GM18861 (cell line): ENCODE results near the gene KCNQ5.

Source experiments
- ATAC-seq: cut with Tn5 transposase; IDR thresholded peaks from one replicate; pipeline ENCODE4 v1.9.1; 2021; ENCODE audit not compliant: unreplicated experiment

The KCNQ5 gene

DNA sequence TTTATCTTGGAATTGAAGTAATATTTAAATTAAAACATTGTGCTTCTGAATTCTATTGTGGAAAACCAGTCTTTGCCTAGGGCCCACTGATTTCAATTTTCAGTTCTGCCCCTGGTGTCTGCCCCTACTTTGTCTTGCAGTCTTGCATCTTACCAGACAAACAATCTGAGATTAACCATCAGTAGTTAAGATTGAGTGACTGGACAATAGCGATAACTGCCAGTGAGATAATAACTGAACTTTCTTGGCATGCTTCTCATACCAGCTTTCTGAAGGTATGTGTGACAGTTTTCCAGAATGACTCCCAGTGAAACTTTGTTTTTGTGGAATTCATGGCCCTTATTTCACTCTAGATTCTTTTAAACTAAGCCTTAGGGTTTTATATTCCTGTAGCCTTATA is 53.5 kb downstream of the KCNQ5 start:
- ATAC-seq: no peak

- ATAC-seq: no peak
Measured at GRCh38 chr6:72676995-72677394, 55.1 kb downstream of the KCNQ5 start.

- ATAC-seq: no peak
Measured at GRCh38 chr6:72677740-72678139, 55.9 kb downstream of the KCNQ5 start.

DNA sequence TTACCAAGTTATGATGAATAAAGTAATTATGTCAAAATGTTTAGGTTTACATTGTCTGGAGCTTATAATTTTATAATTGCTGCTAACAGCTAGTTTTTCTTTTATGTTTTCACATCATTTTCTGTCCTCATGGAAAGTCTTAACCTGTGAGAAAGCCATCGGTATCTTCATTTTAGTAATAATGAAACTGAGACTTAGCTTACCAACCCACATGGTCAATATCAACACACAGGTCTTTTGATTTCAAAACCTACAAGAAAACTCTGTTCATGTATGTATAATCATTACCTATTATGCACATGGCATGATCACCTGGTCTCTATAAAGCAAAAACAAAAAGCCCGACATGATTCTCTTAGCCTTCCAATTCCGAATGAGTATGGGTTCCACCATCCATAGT is 61.9 kb downstream of the KCNQ5 start:
- peak; percentile 95 for ATAC-seq

DNA sequence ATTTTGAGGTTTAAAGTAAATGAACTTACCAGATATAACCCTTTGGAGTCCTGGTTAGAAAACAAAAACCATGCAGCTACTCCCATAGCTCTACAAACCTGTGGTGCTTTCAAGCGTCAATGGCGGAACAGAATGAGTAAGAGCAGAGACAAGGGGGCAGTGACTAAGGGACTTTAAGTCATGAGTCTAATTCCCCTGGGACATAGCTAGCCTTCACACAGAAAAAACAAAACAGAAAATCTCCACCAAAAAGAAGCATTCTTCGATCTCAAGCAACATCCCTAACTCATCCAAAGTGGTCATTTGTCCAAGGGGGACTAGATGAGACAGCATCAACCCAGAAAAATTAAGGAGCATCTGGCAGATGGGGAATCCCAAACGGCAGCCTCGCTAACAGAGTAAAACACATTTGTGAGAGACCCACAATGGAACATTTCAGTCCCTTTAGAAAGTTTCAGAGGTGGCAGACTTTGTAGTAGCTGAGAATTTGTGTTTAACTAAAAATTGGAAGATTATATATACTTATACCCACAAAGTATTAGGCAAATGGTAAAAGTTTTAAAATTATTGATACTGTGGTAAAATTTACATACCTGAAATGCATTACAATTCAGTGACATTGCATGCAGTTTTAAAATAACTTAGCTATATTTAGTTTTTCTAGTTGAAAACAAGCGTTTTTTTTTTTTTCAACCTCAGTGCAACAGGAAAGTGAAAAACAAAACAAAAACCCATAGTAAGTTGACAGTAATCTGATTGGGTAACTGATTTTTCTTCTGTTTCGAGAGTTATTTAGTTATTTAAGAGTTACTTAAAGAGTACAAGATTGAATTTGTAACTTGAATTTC is 67.5 kb downstream of the KCNQ5 start:
- peak; percentile 79 for ATAC-seq

- ATAC-seq: no peak
Measured at GRCh38 chr6:72691249-72691648, 69.4 kb downstream of the KCNQ5 start.

- ATAC-seq: no peak
Measured at GRCh38 chr6:72696055-72696454, 74.2 kb downstream of the KCNQ5 start.

DNA sequence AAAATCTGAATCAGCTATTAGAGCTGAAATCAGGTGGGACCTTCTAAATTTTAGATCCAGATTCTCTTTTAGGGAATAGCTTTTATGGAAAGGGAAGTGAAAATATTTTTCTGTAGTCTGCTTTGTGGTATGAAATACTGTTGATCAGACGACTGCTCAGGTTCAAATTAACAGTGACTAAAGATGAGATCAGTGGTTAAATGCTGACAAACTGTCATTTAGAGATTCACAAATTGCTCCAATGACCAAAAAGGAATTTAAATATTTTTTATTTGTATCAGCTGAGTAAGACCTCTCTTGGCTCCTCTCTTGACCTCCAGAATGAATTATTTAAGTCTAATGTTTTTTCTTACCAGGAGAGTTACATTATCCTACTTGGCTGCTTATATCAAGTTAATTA is 77.3 kb downstream of the KCNQ5 start:
- no peak for ATAC-seq

DNA sequence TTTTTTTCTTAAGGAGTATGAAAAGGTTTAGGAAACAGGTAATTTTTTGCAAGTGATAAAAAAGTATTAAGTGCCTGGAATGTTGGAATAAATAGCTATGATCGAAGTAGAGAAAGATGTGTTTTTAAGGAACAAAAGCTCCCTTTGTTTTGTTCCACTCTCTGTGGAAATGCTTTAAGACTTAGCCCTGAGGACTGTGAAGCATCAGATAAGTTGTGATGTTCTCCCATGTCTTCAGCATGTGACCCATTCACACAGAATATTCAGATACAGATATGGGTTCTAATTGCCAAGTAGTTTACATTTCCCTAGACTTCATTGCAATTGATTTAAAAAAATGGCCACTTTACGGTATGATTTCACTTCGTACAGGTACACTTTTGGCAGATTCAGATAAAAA is 80.6 kb downstream of the KCNQ5 start:
- no peak for ATAC-seq

DNA sequence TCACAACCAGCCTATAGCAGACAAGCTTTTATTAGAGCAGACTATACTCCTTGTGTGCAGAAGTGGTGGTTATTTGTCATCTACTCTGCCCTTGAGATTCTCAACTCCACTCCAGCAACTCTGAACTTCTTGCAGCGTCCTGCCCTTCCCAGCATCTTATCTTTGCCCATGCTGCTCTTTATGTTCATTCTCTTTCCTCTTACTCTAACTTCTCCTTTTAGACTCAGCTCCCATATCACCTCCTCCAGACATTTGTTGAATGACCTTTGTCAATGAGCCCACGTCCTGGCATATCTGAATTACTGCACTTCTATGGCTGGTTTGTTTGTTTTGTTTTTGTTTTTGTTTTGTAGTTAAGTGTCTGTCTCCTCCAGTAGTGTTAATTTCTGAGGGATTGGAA is 81.2 kb downstream of the KCNQ5 start:
- ATAC-seq: no peak

- ATAC-seq: no peak
Measured at GRCh38 chr6:72704979-72705378, 83.1 kb downstream of the KCNQ5 start.

DNA sequence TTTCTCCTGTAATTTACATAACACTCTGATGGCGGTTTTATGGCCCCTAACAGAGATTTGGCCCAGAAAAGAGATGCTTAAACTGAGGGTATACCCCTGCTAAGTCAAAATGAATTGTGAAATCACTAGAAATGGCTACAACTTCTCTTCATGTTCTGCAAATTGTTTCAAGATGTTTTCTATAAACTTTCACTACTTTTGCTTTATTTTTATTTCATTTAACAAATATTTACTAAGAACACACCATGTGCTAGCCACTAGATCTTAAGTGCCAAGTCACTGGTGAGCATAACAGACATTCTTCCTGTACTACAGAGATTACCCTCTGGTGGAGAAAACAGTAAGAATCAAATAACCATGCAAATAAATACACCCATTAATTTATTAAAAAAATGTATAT is 87.6 kb downstream of the KCNQ5 start:
- no peak for ATAC-seq

DNA sequence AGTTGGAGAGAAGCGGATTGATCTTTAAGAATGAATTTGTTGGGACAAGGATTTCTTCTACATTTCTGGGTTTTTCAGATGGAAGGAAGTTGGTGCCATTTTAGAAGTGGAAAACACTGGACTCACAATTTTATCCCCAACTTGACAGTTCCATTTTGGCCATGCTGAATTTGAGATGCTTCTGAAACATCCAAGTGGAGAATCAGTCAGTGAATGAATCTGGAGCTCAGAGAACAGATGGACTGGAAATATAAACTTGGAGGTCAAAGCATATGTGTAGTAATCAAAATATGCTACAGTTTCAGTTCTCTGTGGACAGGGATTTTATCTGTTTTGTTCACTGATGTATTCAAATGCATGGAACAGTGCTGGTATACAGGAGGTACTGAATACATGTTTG is 89.9 kb downstream of the KCNQ5 start:
- no peak for ATAC-seq

DNA sequence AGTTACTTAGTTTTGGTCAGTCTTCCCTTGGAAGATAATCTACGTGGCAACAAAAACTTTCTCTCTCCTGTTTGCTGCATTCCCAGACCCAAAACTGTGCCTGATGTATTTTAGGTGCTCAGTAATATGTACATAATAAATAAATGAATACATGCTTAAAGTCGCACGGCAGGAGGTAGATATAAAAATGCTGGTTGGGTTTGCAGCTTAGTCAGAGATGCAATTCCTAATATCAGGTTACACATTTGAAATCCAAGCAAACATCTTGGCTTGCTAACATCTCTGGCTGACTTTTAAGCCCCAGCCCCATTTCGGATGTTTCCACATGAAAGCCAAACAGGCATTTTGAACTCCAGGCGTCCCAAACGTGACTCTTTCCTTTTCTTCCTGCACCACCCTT is 91.0 kb downstream of the KCNQ5 start:
- ATAC-seq: no peak

DNA sequence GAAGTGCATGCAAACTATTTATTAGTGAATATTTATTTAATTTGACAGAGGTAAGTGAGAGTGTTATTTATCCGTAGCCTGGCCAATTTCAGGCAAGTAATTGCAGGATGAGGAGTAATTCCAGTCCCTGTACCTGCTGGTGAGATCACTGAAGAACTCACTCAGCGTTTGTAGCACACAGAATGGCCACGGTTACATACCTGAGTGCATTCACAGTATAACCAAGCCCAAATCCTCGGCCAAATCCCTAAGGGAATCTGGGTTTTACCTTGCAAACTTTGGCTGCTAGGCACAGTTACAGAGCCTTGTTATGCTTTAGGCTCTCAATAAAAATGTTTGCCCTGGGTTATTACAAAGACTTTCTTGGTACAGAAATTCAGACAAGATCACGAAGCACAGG is 93.3 kb downstream of the KCNQ5 start:
- no peak for ATAC-seq

DNA sequence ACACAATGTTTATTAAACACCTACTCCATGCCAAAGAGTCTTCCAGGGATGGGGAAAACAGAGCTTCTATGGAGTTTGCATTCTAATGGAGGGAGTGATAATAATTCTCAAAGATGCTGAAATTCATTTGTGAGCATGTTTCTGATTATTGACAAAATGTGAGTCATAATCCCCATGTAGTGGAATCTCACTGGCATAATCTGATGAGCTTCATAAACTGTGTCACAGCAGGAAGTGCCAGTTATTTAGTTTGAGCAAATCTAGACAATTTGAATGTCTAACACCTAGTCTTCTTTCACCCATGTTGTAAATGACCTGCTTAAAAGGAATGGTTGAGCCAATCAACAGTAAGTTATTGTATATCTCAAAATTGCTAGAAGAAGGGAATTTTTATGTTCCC is 95.1 kb downstream of the KCNQ5 start:
- ATAC-seq: no peak

- ATAC-seq: no peak
Measured at GRCh38 chr6:72720464-72720863, 98.6 kb downstream of the KCNQ5 start.

DNA sequence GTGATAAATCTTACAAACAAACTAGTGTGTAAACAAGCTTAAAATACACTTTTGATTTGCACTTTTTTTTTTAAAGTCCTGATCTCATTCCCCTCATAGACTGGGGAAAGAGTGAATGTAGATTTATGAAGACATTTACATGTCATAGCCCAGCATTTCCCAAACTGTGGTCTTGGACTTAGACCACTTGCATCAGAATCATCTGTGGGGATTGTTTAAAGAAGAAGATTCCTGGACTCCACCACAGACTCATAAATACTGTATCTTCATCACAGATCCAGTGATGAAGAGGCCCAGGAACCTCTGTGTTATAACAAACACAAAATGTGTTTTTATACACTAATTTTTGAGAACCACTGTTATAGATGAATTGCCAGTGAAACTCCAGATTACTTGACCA is 99.5 kb downstream of the KCNQ5 start:
- no peak for ATAC-seq

- peak; percentile 97 for ATAC-seq
Measured at GRCh38 chr6:72724545-72724944, 102.7 kb downstream of the KCNQ5 start.

DNA sequence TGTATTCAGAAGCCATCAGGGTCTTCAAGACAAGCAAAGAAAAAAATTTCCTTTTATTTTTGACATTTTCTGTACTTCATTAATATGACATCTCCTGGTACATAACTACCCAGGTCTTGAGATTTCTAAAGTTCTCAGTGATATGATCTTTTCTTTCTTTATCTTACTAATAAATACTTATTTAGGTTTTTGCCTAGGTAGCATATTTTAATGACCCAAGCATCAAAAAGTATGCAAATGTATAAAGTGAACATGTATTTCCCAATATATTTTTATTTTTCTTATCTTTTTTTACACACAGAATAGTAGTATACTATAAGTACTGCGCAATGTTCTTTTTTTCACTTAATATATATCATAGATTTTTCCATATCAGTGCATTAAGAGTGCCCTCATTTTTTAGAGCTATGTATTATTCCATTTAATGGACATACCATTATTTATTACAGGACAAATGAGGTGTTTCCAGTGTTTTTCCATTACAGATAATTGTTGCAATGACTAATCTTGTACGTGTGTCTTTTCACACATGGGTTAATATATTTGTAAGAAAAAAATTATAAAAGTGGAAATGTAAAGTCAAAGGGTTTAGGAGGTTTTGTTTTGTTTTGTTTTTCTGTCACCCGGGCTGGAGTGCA is 107.0 kb downstream of the KCNQ5 start:
- ATAC-seq: no peak

GRCh38 chr6:72733045-72733444 is 111.2 kb downstream of the KCNQ5 start:
- no peak for ATAC-seq

DNA sequence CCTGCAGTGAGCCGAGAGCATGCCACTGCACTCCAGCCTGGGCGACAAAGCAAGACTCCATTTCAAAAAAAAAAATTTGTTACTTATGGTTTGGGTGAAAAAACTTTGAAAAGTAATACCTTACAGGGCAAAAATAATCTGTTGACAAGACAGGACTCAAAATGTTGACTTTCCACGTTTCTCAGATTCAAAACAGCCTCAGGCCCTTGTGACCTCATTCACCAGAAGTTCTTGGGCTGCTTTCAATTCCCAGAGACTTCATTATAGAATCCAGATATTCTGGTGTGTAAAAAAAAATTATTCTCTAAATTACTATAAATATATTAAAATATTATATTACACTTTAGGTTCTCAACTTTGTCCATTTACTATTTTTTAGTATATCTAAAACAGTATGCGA is 116.2 kb downstream of the KCNQ5 start:
- no peak for ATAC-seq

DNA sequence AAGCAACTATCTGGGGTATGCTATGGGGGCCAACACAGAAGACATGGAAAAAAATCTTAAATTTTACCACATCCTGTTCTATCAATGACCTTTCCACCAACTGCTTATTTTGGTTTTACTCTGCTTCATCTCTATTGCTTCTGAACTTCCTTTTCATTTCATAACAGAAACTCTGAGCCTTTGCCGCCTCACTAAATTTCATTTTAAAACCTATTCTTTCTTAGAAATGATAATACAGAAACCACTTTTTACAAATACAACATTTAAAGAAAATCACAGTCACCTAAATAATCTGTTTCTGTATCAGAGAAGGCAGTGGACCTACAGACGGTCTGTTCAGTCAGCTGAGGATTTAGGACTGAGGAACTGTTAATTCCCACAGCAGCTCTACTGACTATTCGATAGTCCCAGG is 117.5 kb downstream of the KCNQ5 start:
- ATAC-seq: peak; percentile 54
